DLD1 (cell line): ENCODE measurements around the gene USH1C.

Experiments used
- in situ Hi-C: cut with HindIII; loops from 2 replicates; pipeline ENCODE4 v1.10.0; 2017; ENCODE audit warnings: low sequenced_read_pairs

Gene USH1C

GRCh38 chr11:17508791-17509190 is 35.4 kb downstream of the USH1C start:
- in situ Hi-C loops: no loop called here

DNA sequence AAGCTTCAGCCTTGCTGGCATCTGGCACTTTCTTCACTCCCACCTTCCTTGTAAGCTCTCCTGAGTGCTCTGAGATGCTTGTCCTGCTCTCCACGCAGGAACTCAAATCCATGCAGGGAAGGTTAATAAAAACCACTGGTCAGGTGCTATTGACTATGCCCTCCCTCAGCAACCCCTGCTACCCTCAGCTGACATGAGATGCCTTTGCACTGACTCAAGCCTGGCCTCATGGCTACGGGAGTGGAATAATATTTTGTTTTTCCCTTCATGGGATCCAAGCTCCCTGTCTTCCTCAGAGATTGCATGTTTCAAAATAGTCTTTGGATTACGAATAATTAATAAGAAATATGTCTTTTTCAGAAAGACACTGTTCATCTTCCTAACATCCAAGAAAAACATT is 35.9 kb downstream of the USH1C start:
- in situ Hi-C loops: no loop called here

DNA sequence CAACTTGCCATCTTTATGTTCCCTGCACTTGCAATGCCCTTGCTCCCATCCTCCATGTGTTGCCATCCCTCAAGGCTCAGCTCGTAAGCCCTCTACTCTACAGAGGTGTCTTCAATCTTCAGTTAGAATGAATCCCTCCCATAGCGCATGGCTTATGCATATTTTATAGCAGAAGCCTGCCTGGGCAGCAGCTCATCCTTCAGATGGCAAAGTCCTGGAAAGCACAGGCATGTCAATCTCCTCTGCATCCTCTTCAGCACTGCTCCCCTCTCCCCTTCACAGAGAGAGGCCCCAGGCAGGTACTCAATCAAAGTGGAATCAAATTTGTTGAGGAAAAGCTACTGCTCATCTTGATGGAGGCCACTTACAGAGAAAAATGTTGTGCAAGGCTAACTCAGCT is 36.4 kb downstream of the USH1C start:
- in situ Hi-C loops: no loop called here

DNA sequence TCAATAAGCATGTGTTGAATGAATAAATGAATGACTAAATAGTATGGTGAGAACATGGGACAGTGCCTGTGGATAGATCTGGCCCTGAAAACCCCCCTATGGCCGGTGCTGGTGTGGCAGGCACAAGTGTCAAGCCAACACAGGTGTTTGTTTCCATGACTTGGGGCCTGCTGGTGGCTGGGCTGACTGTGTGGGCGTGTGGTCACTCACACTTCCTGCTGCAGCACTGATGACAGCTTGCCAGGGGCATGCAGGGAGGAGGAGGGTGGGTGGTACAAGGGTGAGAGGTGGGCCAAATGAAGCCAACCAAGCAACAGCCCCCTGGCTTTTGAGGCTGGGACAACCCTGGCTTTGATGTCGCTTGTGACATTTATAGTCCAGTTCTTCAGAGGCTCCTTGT is 37.3 kb downstream of the USH1C start:
- in situ Hi-C loops: no loop called here

DNA sequence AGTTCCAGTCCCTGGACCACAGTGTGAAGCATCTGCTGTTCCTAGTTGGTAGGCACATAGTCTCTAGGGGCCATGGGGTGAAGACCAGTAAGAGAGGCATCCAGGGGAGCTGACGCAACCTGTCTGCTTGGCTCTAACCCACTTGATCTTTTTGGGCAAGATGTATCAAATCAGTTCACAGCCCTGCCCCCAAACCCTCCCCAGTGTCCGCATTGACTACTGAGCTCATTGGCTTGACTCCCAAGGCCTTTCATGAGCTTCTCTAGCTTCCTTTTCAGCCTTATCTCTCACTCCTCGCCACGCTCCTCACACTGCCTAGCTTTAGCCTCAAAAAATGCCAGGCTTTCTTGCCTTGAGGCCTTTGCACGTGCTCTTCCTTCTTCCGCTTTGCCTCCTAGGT is 37.9 kb downstream of the USH1C start:
- in situ Hi-C loops: no loop called here

- in situ Hi-C loops: no loop called here
These were observed 39.1 kb downstream of the USH1C start for GRCh38 chr11:17505146-17505545.

DNA sequence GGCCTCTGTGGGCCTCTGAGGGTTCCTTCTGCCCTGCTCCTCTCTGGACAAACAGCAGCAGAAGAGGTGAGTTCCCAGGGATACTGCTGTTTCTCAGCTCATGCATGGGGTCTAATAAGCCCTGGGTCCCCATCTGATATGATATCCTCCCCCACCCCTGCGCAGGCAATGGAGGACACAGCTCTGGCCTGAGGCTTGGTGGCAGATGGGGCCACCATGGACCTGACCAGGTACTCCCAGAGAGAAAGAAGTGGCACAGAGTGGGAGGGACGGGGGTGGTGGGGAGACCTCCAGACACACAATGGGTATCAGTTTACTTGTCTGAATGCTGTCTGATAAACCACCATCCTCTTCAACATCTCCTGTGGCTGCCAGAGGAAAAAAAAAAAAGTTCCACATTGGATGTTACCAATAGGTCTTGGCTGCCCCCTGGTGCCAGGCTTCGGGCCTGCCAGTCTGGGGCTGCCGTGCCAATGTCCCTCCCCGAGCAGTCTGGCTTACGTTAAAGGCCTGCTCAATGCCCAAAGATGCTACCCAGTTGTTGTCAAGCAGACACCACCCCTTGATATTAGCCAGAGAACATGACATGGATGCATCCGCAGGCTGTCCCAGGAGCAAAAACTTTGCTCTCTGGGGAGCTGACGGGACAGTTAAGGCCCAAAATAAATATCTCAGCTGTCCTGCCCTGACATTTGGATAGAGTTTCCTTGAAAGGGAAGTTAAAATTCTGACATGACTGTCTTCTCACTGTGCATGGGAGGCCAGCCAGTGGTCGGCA is 39.7 kb downstream of the USH1C start:
- in situ Hi-C loops: no loop called here

DNA sequence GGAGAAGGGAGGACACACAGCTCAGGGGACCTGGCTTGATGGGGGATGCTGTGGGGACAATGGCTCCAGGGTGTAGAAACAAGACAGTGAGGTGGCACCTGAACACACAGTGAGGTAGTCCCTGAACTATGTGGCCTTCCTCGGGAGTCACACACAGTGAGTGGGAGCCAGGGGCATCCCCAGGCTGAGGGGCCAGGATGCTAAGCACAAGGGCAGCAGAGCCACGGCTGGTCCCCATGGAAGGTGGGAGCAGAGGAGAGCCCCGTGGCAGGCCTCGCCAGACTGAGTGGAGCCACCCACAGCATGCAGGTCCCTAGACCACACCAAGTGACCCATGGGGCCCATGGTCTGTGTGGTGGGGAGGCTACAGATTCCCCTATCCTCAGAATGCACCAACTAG is 41.6 kb downstream of the USH1C start:
- in situ Hi-C loops: no loop called here

DNA sequence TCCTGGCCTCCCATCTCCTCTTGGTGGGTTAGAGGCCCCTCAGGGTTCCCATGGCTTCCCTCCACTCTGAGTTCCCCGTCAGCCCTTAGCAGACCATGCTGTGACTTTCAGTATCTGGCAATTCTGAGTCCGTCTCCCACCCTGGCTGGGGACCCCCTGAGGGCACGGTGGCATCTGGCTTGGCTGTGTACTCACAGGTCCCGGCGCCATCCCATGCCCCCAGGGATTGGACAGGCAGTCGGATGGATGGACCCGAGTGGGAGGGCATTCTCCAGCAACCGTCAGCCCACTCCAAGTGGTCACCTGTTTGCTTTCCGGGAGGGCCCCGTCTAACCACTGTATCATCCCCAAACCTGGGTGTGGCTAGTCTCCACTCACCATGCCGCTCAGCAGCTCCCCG is 43.5 kb downstream of the USH1C start:
- in situ Hi-C loops: no loop called here

GRCh38 chr11:17498475-17498874 is 45.7 kb downstream of the USH1C start:
- in situ Hi-C loops: no loop called here

DNA sequence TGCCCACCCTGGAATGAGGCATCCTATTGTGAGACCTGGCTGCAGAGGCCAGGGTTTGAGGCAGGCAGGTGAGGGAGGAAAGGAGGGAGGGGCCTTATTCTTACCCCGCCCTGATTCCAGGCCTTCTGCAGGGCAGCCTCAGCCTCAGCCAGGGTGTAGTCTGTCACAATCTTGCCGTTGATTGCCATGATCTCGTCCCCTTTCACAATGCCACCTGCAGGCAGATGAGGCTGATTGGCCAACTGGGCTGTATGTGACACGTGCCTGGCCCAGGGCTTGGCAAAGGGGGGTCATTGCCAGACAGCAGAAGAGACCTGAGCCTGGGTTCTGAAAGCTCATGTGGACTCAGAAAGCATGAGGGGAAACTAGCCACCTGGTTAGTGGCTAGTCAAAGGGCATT is 46.2 kb downstream of the USH1C start:
- in situ Hi-C loops: no loop called here

DNA sequence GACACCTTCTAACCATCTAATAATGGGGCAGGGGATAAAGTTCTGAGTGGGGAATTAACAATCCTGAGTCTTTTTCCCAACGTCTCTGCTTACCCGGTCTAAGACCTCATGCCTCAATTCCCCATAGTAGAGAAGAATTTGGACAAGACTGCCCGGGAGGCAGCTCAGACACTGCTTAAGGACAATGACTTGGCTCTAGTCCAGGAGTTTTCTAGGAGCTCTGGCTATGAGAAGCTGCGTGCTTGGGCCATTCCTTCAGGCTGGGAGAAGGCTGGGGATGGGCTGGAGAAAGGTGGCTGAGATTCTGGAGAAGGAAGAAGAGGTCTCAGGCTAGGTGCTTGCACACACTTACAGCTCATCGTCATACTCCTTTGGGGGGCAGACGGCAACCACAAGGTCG is 47.8 kb downstream of the USH1C start:
- in situ Hi-C loops: no loop called here

- in situ Hi-C loops: no loop called here
These were observed 50.2 kb downstream of the USH1C start for GRCh38 chr11:17494019-17494418.

- in situ Hi-C loops: no loop called here
These were observed 53.3 kb downstream of the USH1C start for GRCh38 chr11:17490938-17491337.

DNA sequence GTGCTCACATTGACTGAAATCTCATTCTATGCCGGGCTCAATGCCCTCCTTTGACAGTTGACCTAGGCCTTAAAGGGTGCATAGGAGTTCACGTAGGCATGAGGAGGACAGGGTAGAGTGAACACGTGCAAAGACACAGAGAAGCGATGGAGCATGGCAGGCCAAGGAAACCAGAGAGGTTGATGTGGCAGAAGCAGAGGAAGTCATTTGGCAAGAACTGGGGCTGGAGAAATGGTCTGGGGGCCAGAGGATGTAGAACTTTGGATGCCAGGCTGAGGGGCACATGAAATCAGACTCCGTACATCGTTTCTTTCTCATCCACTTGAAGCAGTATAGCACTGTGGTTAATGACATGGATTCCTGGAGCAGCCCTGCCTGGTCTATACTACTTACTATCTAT is 54.0 kb downstream of the USH1C start:
- in situ Hi-C loops: no loop called here

- in situ Hi-C loops: no loop called here
These were observed 54.5 kb downstream of the USH1C start for GRCh38 chr11:17489751-17490150.

DNA sequence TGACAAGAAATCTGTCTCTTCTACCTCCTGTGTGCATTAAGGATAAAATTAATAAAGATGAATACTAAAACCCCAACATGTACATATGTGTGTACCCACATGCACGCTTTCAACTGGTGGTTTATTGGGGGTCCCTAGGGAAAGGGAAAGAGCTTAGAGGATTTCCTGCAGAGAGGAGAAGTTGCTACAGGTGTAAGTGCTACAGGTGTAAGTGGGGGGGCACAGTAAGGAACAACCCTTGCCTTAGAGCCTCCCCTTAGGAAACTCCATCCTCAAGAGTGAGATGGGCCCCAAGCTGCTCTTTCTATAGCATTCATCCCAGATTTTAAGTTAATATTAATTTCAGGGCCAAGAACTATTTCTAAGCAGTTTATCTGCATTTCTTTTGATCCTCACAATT is 55.7 kb downstream of the USH1C start:
- in situ Hi-C loops: no loop called here

DNA sequence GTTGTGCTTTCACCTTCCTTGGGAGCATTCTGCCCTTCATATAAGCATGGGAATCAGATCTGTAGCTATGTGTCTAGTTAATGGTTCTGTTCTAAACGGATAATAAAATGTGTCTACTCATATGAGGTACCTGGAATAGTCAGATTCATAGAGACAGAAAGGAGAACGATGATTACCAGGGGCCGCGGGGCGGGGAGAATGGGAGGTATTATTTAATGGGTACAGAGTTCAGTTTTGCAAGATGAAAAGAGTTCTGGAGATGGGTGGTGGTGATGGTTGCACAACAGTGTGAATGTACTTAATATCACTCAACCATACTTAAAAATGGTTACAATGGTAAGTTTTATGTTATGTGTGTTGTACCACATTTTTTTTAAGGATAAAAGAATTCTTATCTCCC is 57.6 kb downstream of the USH1C start:
- in situ Hi-C loops: no loop called here

DNA sequence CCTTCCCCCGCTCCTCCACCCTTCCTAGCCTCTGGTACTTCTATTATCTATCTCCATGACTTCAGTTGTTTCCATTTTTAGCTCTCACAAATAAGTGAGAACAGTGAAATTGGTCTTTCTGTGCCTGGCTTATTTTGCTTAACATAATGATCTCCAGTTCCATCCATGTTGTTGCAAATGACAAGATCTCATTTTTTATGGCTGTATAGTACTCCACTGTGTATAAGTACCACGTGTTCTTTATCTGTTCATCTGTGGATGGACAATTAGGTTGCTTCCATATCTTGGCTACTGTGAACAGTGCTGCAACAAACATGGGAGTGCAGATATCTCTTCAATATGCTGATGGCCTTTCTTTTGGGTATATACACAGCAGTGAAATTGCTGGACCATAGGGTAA is 60.7 kb downstream of the USH1C start:
- in situ Hi-C loops: no loop called here

DNA sequence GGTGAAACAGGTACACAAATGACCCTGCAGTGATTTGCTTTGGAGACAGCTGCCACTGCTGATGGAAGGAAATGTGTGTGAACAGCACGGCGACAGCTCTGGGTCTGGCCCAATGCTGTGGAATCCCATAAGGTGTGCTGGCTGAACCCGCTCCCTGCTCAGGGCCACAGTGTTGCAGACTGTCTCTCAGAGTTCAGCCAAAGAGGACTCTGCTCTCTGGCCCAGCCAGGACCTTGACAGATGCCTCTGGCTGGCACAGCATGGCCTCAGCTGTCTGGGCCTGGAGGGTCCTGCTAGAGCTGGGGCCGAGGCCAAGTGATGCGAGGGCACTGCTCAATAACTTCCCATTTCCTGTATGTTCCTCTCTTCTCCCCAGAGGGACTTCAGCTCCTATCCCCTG is 62.3 kb downstream of the USH1C start:
- in situ Hi-C loops: no loop called here

GRCh38 chr11:17479284-17480214 is 64.7 kb downstream of the USH1C start:
- in situ Hi-C loops: no loop called here

DNA sequence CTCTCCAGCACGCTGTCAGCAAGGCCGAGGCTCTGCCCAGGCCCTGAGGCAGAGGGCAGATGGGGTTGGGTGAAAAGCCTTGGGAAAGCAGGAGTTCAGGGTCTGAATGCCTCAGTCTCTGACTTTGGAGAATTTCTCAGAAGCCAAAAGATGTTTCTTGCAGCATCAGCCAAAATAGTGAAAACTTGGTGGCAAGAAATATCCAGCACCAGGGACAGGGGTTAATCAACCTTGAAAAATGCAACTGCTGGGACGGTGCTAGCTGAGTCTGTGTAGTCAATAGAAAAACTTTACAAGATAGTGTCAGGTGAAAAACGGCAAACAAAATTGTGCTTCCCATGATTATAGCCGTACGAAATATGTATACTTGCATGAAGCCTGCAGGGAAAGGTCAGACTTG is 66.1 kb downstream of the USH1C start:
- in situ Hi-C loops: no loop called here
